Tibial nerve (tissue), 4 donors: ENCODE measurements around the gene TBC1D5. TPM values are rescaled to one million over a fixed set of nuclear protein-coding genes. Genes with fewer than 3 reads are reported as not detected.

ENCODE experiments used
- DNase-seq, 2 donors: peaks; one replicate each; pipeline ENCODE4 v3.0.0-alpha.2; 2019; ENCODE audit warnings: low spot score in 2 of 2
- H3K27ac ChIP-seq, 4 donors: fragments of 200-600 bp; sonication (generic) in 3 of 4; one replicate each; pipeline ENCODE4 v1.5.1; 2017 to 2019; ENCODE audit warnings: mild to moderate bottlenecking in 1 of 4
- H3K27me3 ChIP-seq, 2 donors: fragments of 200-600 bp; sonication (generic) in 1 of 2; one replicate each; pipeline versions ENCODE4 v1.5.1 to v1.6.0; 2017 to 2019
- H3K36me3 ChIP-seq, 3 donors: fragments of 200-600 bp; sonication (generic); one replicate each; pipeline ENCODE4 v1.5.1; 2018 to 2019
- H3K4me1 ChIP-seq, 4 donors: fragments of 200-600 bp; sonication (generic) in 3 of 4; one replicate each; pipeline ENCODE4 v1.5.1; 2017 to 2019
- H3K4me3 ChIP-seq, 4 donors: fragments of 200-600 bp; sonication (generic) in 3 of 4; one replicate each; pipeline ENCODE4 v1.5.1; 2017 to 2019; ENCODE audit warnings: mild to moderate bottlenecking in 1 of 4, moderate library complexity in 1 of 4
- H3K9me3 ChIP-seq, 4 donors: fragments of 200-600 bp; sonication (generic) in 3 of 4; one replicate each; pipeline ENCODE4 v1.5.1; 2017 to 2019
- EP300 ChIP-seq, 2 donors: sonication (generic); formaldehyde crosslinking; IDR thresholded peaks; one replicate each; pipeline ENCODE4 v1.6.1; 2017; ENCODE audit warnings: antibody characterized with exemption in 2 of 2, mild to moderate bottlenecking in 1 of 2
- POLR2A ChIP-seq, 2 donors: fragments of 450-650 bp; IDR thresholded peaks; one replicate each; pipeline ENCODE4 v1.6.1; 2017; ENCODE audit warnings: antibody characterized with exemption in 2 of 2, mild to moderate bottlenecking in 2 of 2, moderate library complexity in 2 of 2
- WGBS, 2 donors: methylation state at CpG; one replicate each; pipeline ENCODE4 v1.1.5; 2018; 5-methylcytosine and 5-hydroxymethylcytosine counted together
- total RNA-seq, 4 donors: library from RNA; depleted of rRNA; stranded (reverse); fragments of >200 nt; gene quantifications; one replicate each; pipeline ENCODE4 v1.1.0, GENCODE V29; 2016
- TF ChIP-seq, protein P1 (sequence below), 5 experiments: fragments of 200-600 bp in 3 of 5; fragments of 450-650 bp in 2 of 5; sonication (generic) in 3 of 5; IDR thresholded peaks; one replicate each; pipeline ENCODE4 v1.5.1; 2016 to 2019; ENCODE audit warnings: antibody characterized with exemption in 5 of 5, mild to moderate bottlenecking in 3 of 5, moderate library complexity in 2 of 5

Gene TBC1D5
- total RNA-seq, 4 donors from 2014 or later = 55.2 to 128 (median 79.4) TPM

GRCh38 chr3:17674082-17674686 is 68.2 kb downstream of the TBC1D5 start:
- TF ChIP-seq, protein P1, sequence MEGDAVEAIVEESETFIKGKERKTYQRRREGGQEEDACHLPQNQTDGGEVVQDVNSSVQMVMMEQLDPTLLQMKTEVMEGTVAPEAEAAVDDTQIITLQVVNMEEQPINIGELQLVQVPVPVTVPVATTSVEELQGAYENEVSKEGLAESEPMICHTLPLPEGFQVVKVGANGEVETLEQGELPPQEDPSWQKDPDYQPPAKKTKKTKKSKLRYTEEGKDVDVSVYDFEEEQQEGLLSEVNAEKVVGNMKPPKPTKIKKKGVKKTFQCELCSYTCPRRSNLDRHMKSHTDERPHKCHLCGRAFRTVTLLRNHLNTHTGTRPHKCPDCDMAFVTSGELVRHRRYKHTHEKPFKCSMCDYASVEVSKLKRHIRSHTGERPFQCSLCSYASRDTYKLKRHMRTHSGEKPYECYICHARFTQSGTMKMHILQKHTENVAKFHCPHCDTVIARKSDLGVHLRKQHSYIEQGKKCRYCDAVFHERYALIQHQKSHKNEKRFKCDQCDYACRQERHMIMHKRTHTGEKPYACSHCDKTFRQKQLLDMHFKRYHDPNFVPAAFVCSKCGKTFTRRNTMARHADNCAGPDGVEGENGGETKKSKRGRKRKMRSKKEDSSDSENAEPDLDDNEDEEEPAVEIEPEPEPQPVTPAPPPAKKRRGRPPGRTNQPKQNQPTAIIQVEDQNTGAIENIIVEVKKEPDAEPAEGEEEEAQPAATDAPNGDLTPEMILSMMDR (IDR thresholded peaks at IDR 0.05) = no peak
- TF ChIP-seq EP300 (IDR thresholded peaks at IDR 0.05) (no peak), POLR2A (IDR thresholded peaks at IDR 0.05) (no peak)
- 68 to 70% methylated on average over 2 of the region's 2 CpGs for WGBS, 2 donors
- no peak for DNase-seq

DNA sequence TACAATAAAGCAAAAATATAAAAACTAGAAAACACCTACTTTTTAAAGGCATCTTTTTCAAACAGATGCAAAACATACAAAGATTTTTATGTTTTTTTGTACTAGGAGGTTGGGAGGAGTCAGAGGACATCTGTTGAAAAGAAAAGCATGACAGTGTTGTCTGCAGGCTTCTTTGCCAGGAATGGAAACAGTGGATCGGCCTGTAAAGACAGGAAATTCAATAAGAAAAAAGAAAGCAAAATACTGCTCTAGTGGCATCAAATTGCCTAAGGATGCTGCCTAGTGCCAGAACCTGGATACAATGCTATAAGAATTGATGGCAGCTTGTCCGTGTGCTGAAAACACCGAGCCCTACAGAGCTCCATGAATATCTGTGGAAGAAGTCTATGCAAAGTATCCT is 69.9 kb downstream of the TBC1D5 start:
- TF ChIP-seq, protein P1 (IDR thresholded peaks at IDR 0.05) = no peak
- TF ChIP-seq EP300 (IDR thresholded peaks at IDR 0.05) (no peak), POLR2A (IDR thresholded peaks at IDR 0.05) (no peak)
- WGBS, 2 donors = 53 to 63% methylated on average over 3 of the region's 3 CpGs
- no peak for DNase-seq
- no peaks in the 10 kb centered on the region for H3K27me3 ChIP-seq
- H3K4me3 ChIP-seq = no peak overlapping the region
- H3K36me3 ChIP-seq = no peaks in the 10 kb centered on the region
- H3K9me3 ChIP-seq = no peaks in the 10 kb centered on the region
- no peak overlapping the region for H3K27ac ChIP-seq
- H3K4me1 ChIP-seq = peaks cover 0 to 6% (median 0%) of the 10 kb centered on the region in 4 donors

More at GRCh38 chr3:17674082-17674686, 68.2 kb downstream of the TBC1D5 start:
- H3K9me3 ChIP-seq = no peaks in the 10 kb centered on the region
- H3K4me3 ChIP-seq = no peak overlapping the region
- H3K27me3 ChIP-seq = no peaks in the 10 kb centered on the region
- peaks cover 0 to 6% (median 0%) of the 10 kb centered on the region in 4 donors for H3K4me1 ChIP-seq
- no peaks in the 10 kb centered on the region for H3K36me3 ChIP-seq
- no peak overlapping the region for H3K27ac ChIP-seq

- no peak overlapping the region for H3K27ac ChIP-seq
- no peaks in the 10 kb centered on the region for H3K27me3 ChIP-seq
- peaks cover 0 to 6% (median 0%) of the 10 kb centered on the region in 4 donors for H3K4me1 ChIP-seq
- H3K36me3 ChIP-seq = no peaks in the 10 kb centered on the region
- 42 to 53% methylated on average over 3 of the region's 3 CpGs for WGBS, 2 donors
- H3K9me3 ChIP-seq = no peaks in the 10 kb centered on the region
- DNase-seq = no peak
- no peak overlapping the region for H3K4me3 ChIP-seq
- TF ChIP-seq, protein P1 (IDR thresholded peaks at IDR 0.05) = no peak
- TF ChIP-seq POLR2A (IDR thresholded peaks at IDR 0.05) = no peak
- no peak for TF ChIP-seq EP300 (IDR thresholded peaks at IDR 0.05)
Observed at GRCh38 chr3:17670749-17671148, 71.7 kb downstream of the TBC1D5 start.

DNA sequence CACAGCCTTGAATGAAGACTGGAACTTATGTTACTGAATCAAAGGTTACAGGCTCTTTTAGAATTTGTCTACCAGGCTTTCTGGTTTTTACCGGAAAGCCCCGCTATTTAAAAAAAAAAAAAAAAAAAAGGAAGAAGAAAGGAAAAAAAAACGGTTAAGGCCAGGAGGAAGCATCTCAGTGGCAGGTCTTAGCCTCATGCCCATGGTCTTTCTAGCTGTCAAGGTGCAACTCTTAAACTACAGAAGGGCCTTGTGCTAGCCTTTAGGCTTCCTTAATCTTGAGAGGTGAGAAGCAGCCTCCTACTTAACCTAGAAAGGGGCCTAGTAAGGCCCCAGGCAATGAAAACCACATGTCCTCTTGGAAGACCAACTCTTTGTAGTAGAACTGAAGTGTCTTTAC is 77.5 kb downstream of the TBC1D5 start:
- no peak overlapping the region for H3K4me3 ChIP-seq
- TF ChIP-seq EP300 (IDR thresholded peaks at IDR 0.05) (no peak), POLR2A (IDR thresholded peaks at IDR 0.05) (no peak)
- TF ChIP-seq, protein P1 (IDR thresholded peaks at IDR 0.05) = no peak

GRCh38 chr3:17656264-17656663 is 86.2 kb downstream of the TBC1D5 start:
- no peak for TF ChIP-seq POLR2A (IDR thresholded peaks at IDR 0.05)
- TF ChIP-seq, protein P1 (IDR thresholded peaks at IDR 0.05) = no peak
- TF ChIP-seq EP300 (IDR thresholded peaks at IDR 0.05) = no peak
- Histone ChIP-seq H3K4me3 (no peak overlapping the region), H3K4me1 (no peaks in the 10 kb centered on the region), H3K27me3 (no peaks in the 10 kb centered on the region), H3K9me3 (no peaks in the 10 kb centered on the region), H3K27ac (no peak overlapping the region), H3K36me3 (no peaks in the 10 kb centered on the region)
- no peak for DNase-seq
- 61 to 80% methylated on average over 1 of the region's 1 CpG for whole genome bisulfite sequencing, 2 donors

More for the DNA sequence above, 77.5 kb downstream of the TBC1D5 start:
- DNase-seq = no peak
- Histone ChIP-seq H3K36me3 (no peaks in the 10 kb centered on the region), H3K9me3 (no peaks in the 10 kb centered on the region), H3K4me1 (no peaks in the 10 kb centered on the region), H3K27me3 (no peaks in the 10 kb centered on the region), H3K27ac (no peak overlapping the region)
- 73 to 86% methylated on average over 3 of the region's 3 CpGs for WGBS, 2 donors
